HG03066 (cell line): ENCODE measurements around the gene ARFGAP3.

Experiments used
- ATAC-seq: cut with Tn5 transposase; IDR thresholded peaks from one replicate; pipeline ENCODE4 v1.9.1; 2021; ENCODE audit warnings: low read depth; ENCODE audit not compliant: unreplicated experiment

ARFGAP3 gene

DNA sequence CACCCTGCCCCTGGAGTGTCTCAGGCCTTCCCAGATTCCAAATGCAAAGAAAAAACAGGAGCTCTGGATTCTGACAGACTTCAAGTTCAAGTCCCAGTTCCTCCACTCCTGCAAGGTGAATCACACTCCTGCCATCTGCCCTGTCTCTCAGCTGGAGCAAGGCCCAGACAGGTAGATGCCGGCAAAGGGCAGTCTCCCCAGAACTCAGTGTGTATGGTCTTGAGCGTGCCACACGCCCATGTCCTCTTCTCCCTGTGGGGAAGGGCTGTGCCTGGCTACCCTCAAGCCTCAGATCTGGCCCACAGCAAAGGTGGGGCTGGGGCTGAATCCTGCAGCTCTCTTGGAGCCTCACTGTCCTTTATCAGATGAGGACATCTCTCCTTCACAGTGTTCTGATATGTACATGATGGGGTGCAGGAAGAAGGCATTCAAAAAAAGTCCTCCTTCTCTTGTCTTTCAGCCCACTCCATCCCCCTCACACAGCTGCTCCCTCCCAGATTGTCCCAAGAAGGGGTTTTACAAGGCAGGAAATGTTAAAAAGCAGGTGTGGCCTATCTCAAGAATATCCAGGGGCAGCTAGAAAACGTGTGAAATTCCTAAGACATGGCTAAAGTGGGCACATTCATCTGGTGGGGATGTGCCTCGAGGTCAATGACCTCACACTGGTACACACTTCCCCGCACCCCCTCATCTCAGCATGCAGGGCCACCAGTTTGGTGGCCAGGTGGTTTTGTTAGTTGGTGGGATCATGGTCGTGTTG lies 27.7 kb upstream of the ARFGAP3 start:
- no peak for ATAC-seq

- no peak for ATAC-seq
Observed at GRCh38 chr22:42883970-42884369, 26.9 kb upstream of the ARFGAP3 start.

- ATAC-seq, result no peak
Observed at GRCh38 chr22:42883121-42883520, 26.0 kb upstream of the ARFGAP3 start.

GRCh38 chr22:42881982-42882656 lies 25.0 kb upstream of the ARFGAP3 start:
- ATAC-seq, result no peak

GRCh38 chr22:42881298-42881697 lies 24.2 kb upstream of the ARFGAP3 start:
- ATAC-seq, result no peak

GRCh38 chr22:42880815-42881214 lies 23.7 kb upstream of the ARFGAP3 start:
- ATAC-seq, result no peak

DNA sequence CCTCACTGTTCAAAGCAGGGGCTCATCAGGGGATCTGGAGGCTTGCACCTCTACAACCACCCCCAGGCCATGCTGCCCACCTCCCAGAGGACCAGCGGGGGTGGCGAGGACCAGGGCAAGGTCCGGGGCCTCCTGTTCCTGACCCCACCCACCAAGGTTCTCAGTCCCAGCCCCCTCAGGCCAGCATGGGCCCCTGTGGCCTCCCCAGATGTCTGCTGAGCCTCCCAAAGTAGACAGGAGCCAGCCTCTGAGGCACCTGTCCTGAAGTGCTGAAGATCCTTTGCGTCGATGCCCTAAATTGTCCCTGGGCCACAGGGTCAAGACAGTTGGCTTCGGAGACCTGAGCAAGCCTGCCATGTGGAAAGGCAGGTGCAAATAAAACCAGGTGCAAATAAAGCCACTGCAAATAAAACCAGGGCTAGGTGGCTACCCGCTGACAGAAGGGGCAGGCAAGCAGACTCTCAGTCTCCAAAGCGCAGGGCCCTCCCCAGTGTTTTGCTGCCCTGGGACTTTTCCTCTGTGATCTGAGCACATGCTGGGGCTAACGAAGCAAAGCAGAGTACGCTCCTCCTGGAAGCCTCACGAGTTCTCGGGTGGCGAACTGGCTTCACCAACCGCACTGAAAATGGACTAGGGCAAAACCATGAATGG lies 22.4 kb upstream of the ARFGAP3 start:
- ATAC-seq, result no peak

DNA sequence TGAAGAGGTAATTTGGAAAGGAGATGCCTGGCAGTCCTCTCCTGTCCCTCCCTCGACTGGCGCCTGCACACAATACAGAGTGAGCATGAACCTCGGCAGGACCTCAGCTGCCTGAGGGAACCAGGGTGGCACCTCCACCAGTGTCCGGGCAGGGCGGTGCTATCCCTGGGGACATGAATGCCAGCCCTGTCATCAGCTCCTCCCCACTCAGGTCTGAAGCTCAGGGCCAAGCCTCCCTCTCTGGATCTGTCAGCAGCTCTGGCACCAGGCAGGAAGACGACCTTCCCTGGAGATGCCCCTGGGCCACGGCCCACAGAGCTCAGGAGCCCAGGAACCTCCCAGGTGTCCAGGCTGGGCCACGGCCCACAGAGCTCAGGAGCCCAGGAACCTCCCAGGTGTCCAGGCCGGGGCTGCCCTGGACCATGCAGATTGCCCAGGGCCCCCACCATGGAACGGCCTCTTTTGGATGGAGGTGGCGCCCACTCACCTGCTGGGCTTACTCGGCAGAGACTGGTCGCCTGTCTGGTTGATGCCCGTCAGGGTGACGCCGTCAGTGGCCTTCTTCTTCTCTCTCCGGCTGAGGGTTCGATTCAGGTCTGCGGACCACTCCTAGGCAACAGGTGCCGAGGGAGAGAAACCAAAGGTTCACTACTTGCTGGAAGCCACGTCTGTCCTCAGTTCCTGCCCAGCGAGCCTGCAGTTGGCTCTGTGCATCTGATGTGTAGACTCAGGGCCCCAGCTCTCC lies 21.7 kb upstream of the ARFGAP3 start:
- ATAC-seq, result no peak

DNA sequence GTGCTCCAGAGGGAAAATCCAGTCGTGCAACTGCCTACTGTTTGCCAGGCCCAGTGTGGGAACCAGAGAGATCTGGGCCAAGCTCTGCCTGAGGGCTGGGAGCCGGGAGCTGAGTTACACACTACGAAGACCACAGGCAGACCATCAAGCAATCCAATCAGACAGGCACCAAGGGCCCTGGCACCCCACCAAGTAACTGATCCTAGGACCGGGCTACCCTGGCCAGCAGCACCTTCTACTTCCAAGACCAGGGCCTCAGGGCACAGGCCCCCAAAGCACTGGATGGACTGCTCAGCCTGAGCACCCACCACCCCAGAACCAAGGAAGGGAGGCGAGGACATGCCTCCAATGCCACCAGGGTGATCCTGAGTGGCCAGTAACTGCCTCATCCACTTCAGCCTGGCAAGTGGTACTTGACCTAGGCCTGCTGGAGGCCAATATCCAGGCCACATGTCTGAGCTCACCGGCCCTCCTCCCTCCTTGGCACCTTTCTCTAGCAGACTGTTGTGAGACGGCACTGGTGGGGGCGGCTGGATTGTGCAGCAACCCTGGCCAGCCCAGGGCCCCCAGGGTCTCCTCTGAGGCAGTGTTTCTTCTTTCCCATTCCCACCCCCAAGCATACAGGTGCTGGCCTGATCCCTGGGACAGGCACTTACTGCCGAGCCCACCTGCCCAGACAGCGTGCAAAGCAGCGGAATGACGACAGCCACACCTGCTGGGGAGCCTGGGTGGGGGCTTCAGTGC lies 20.7 kb upstream of the ARFGAP3 start:
- no peak for ATAC-seq

DNA sequence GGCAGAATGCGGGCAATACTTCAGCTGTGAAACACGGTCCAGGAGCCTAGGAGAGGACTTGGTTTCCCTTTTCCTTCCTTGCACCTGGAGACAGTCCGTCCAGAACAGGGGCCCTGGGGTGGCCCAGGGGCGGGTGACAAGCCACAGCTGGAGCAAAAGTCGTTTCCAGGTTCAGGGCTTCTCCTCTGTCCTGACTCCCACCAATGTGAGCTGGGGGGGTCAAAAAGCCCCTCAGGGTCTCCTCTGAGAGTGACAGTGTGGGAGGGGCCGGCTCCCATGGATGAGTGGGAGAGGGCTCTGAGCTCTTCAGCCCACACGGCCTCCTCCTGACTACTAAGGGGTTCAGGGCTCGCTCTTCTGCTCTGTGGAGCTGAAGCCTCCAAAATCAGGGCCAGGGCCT lies 20.1 kb upstream of the ARFGAP3 start:
- no peak for ATAC-seq

- no peak for ATAC-seq
Observed at GRCh38 chr22:42876041-42876440, 19.0 kb upstream of the ARFGAP3 start.

DNA sequence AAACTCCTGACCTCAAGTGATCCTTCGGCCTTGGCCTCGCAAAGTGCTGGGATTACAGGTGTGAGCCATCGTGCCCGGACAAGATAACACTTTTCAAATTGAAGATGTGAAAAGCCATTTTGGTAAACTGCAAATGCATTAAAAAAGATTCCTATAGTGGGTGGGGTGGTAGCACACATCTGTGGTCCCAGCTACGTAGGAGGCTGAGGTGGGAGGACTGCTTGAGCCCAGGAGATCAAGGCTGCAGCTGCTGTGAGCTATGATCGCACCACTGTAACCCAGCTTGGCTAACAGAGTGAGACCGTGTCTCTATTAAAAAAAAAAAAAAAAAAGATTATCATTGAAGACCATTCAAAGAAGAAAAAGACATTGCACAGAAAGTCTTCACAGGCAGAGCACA lies 16.9 kb upstream of the ARFGAP3 start:
- no peak for ATAC-seq

GRCh38 chr22:42873356-42873755 lies 16.3 kb upstream of the ARFGAP3 start:
- no peak for ATAC-seq

- ATAC-seq, result no peak
Observed at GRCh38 chr22:42872821-42873220, 15.7 kb upstream of the ARFGAP3 start.

- no peak for ATAC-seq
Observed at GRCh38 chr22:42871146-42872050, 14.3 kb upstream of the ARFGAP3 start.

GRCh38 chr22:42869888-42870480 lies 12.9 kb upstream of the ARFGAP3 start:
- ATAC-seq, result no peak

GRCh38 chr22:42869463-42869862 lies 12.4 kb upstream of the ARFGAP3 start:
- no peak for ATAC-seq

DNA sequence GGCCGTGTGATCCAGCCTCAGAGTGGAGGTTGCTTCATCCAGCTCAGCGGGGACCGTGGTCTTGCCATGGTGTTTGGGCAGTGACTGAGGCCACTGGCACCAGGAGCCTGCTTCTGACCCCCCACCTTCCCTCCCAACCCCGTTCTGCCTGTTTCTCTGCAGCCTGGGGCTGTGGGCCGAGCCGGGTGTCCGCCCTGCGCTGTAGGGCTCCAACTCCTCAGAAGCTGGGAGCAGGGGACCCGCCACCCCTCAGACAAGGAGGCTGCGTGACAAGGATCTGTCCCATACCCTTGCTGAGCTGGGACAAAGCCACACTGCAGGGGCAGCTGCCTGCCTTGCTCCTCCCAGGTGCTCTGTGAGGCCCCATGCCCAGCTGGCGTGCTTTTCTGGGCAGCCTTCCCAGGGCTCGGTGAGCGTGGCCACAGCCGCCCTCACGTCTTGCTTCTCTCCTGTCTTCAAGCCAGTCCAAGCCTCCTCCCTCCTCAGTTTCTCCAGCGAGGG lies 11.7 kb upstream of the ARFGAP3 start:
- no peak for ATAC-seq

GRCh38 chr22:42866100-42866499 lies 9.0 kb upstream of the ARFGAP3 start:
- no peak for ATAC-seq
